Trophoblast cell (in vitro differentiated cells and primary cell): Measurements from ENCODE around the gene RCBTB2.
A peak's percentile ranks its signal among the peaks of the same experiment; 100 is the strongest.

ENCODE experiments used
- DNase-seq, 2 donors: peaks; one replicate each; pipeline ENCODE4 v3.0.0-alpha.2; 2016
- H2AFZ ChIP-seq: 2 replicates; pipeline ENCODE4 v1.6.1; 2013; ENCODE audit warnings: low read length, moderate library complexity, mild to moderate bottlenecking; ENCODE audit not compliant: insufficient read depth, poor library complexity
- H2AK5ac ChIP-seq: 2 replicates; pipeline ENCODE4 v1.6.1; 2013; ENCODE audit warnings: mild to moderate bottlenecking, low read length
- H2BK120ac ChIP-seq: 2 replicates; pipeline ENCODE4 v1.6.1; 2013; ENCODE audit warnings: low read length, mild to moderate bottlenecking, moderate library complexity; ENCODE audit not compliant: insufficient read depth, poor library complexity
- H2BK12ac ChIP-seq: 2 replicates; pipeline ENCODE4 v1.6.1; 2013; ENCODE audit warnings: mild to moderate bottlenecking, low read length, moderate library complexity
- H2BK5ac ChIP-seq: 2 replicates; pipeline ENCODE4 v1.6.1; 2013; ENCODE audit warnings: low read length, low read depth, moderate library complexity, mild to moderate bottlenecking; ENCODE audit not compliant: poor library complexity
- H3K14ac ChIP-seq: 2 replicates; pipeline ENCODE4 v1.6.1; 2013; ENCODE audit warnings: mild to moderate bottlenecking, low read length
- H3K18ac ChIP-seq: 2 replicates; pipeline ENCODE4 v1.6.1; 2013; ENCODE audit warnings: mild to moderate bottlenecking, low read length
- H3K23ac ChIP-seq: 2 replicates; pipeline ENCODE4 v1.6.1; 2013; ENCODE audit warnings: low read length
- H3K27ac ChIP-seq: 2 replicates; pipeline ENCODE4 v1.5.1; 2013; ENCODE audit warnings: low read depth, mild to moderate bottlenecking, inconsistent platforms, low read length, moderate library complexity
- H3K27me3 ChIP-seq: 2 replicates; pipeline ENCODE4 v1.6.1; 2013; ENCODE audit warnings: inconsistent platforms, mild to moderate bottlenecking, low read length, moderate library complexity; ENCODE audit not compliant: insufficient read depth
- H3K36me3 ChIP-seq, 2 experiments: 1 replicate in 1 of 2; 2 replicates in 1 of 2; pipeline ENCODE4 v1.6.1; 2013; ENCODE audit warnings: low read length in 2 of 2, mild to moderate bottlenecking in 2 of 2, moderate library complexity in 1 of 2; ENCODE audit not compliant: insufficient read depth in 2 of 2, control insufficient read depth in 1 of 2
- H3K4ac ChIP-seq: 2 replicates; pipeline ENCODE4 v1.6.1; 2013; ENCODE audit warnings: low read depth, mild to moderate bottlenecking, low read length, moderate library complexity
- H3K4me1 ChIP-seq, 2 experiments: 1 replicate in 1 of 2; 2 replicates in 1 of 2; pipeline ENCODE4 v1.6.1; 2013; ENCODE audit warnings: low read length in 2 of 2, mild to moderate bottlenecking in 2 of 2, moderate library complexity in 1 of 2; ENCODE audit not compliant: insufficient read depth in 2 of 2, control insufficient read depth in 1 of 2
- H3K4me2 ChIP-seq: 2 replicates; pipeline ENCODE4 v1.6.1; 2013; ENCODE audit warnings: inconsistent platforms, mild to moderate bottlenecking, low read length, moderate library complexity
- H3K4me3 ChIP-seq: 2 replicates; pipeline ENCODE4 v1.5.1; 2013; ENCODE audit warnings: mild to moderate bottlenecking, low read depth, low read length, inconsistent platforms
- H3K79me1 ChIP-seq: one replicate; pipeline ENCODE4 v1.6.1; 2013; ENCODE audit warnings: low read length
- H3K79me2 ChIP-seq: 2 replicates; pipeline ENCODE4 v1.6.1; 2013; ENCODE audit warnings: low read length, mild to moderate bottlenecking; ENCODE audit not compliant: control insufficient read depth, insufficient read depth, poor library complexity
- H3K9ac ChIP-seq: 2 replicates; pipeline ENCODE4 v1.6.1; 2013; ENCODE audit warnings: mild to moderate bottlenecking, low read length
- H3K9me3 ChIP-seq: 2 replicates; pipeline ENCODE4 v1.6.1; 2013; ENCODE audit warnings: low read depth, mild to moderate bottlenecking, control low read depth, inconsistent platforms, low read length; ENCODE audit not compliant: insufficient read depth
- H4K12ac ChIP-seq: 2 replicates; pipeline ENCODE4 v1.6.1; 2013; ENCODE audit warnings: low read depth, mild to moderate bottlenecking, low read length, moderate library complexity
- H4K8ac ChIP-seq: 2 replicates; pipeline ENCODE4 v1.6.1; 2013; ENCODE audit warnings: low read depth, mild to moderate bottlenecking, low read length, moderate library complexity
- H4K91ac ChIP-seq: one replicate; pipeline ENCODE4 v1.6.1; 2013; ENCODE audit warnings: low read depth, mild to moderate bottlenecking, low read length, moderate library complexity
- WGBS: extraction: QIAGEN DNeasy Blood & Tissue Kit; methylation state at CpG from one replicate; pipeline ENCODE4 v1.1.7; 2013; ENCODE audit warnings: missing lambda C conversion rate; ENCODE audit not compliant: insufficient read length, insufficient coverage; ENCODE audit errors: extremely low coverage; 5-methylcytosine and 5-hydroxymethylcytosine counted together

The RCBTB2 gene

GRCh38 chr13:48526286-48526685 lies 6.6 kb downstream of the RCBTB2 start:
- no peaks in the 10 kb centered on the region for H3K79me2 ChIP-seq
- no peak overlapping the region for H3K4me2 ChIP-seq
- DNase-seq: no peak
- no peak overlapping the region for H4K91ac ChIP-seq
- H3K18ac ChIP-seq: no peak overlapping the region
- H3K79me1 ChIP-seq: no peaks in the 10 kb centered on the region
- no peak overlapping the region for H3K23ac ChIP-seq
- H2BK12ac ChIP-seq: no peak overlapping the region
- no peaks in the 10 kb centered on the region for H3K9me3 ChIP-seq
- WGBS: no CpG with 5 or more reads among the region's 10 CpGs
- H4K8ac ChIP-seq: no peak overlapping the region
- no peak overlapping the region for H2AFZ ChIP-seq
- no peak overlapping the region for H3K27ac ChIP-seq
- H3K4me3 ChIP-seq: no peak overlapping the region
- no peaks in the 10 kb centered on the region for H3K36me3 ChIP-seq
- no peak overlapping the region for H3K14ac ChIP-seq
- no peak overlapping the region for H4K12ac ChIP-seq
- H3K4me1 ChIP-seq: no peaks in the 10 kb centered on the region
- no peak overlapping the region for H3K9ac ChIP-seq
- H3K27me3 ChIP-seq: no peaks in the 10 kb centered on the region
- no peak overlapping the region for H2BK120ac ChIP-seq
- no peak overlapping the region for H2BK5ac ChIP-seq
- H3K4ac ChIP-seq: no peak overlapping the region
- no peak overlapping the region for H2AK5ac ChIP-seq

- no peaks in the 10 kb centered on the region for H3K36me3 ChIP-seq
- no peak overlapping the region for H3K9ac ChIP-seq
- no peak overlapping the region for H4K8ac ChIP-seq
- no peak overlapping the region for H2BK5ac ChIP-seq
- no peak overlapping the region for H3K4me3 ChIP-seq
- no peaks in the 10 kb centered on the region for H3K27me3 ChIP-seq
- no peak overlapping the region for H2BK120ac ChIP-seq
- H3K79me1 ChIP-seq: no peaks in the 10 kb centered on the region
- no peaks in the 10 kb centered on the region for H3K79me2 ChIP-seq
- H3K14ac ChIP-seq: no peak overlapping the region
- WGBS: no CpG with 5 or more reads among the region's 1 CpG
- H3K4me2 ChIP-seq: no peak overlapping the region
- DNase-seq: no peak
- H2AFZ ChIP-seq: no peak overlapping the region
- no peak overlapping the region for H3K27ac ChIP-seq
- no peak overlapping the region for H4K12ac ChIP-seq
- H3K23ac ChIP-seq: no peak overlapping the region
- no peak overlapping the region for H2BK12ac ChIP-seq
- no peak overlapping the region for H3K4ac ChIP-seq
- H3K18ac ChIP-seq: no peak overlapping the region
- H3K9me3 ChIP-seq: no peaks in the 10 kb centered on the region
- H3K4me1 ChIP-seq: no peaks in the 10 kb centered on the region
- H4K91ac ChIP-seq: no peak overlapping the region
- H2AK5ac ChIP-seq: no peak overlapping the region
These were observed 14.8 kb downstream of the RCBTB2 start for GRCh38 chr13:48518083-48518482.

- Histone ChIP-seq H3K4me3 (no peak overlapping the region), H3K23ac (no peak overlapping the region), H3K4ac (no peak overlapping the region), H3K79me1 (no peaks in the 10 kb centered on the region), H3K18ac (no peak overlapping the region), H2AFZ (no peak overlapping the region), H3K14ac (no peak overlapping the region), H2AK5ac (no peak overlapping the region), H3K79me2 (no peaks in the 10 kb centered on the region), H2BK12ac (no peak overlapping the region), H3K36me3 (no peaks in the 10 kb centered on the region), H3K9me3 (no peaks in the 10 kb centered on the region), H4K12ac (no peak overlapping the region), H3K27ac (no peak overlapping the region), H3K4me2 (no peak overlapping the region), H3K4me1 (no peaks in the 10 kb centered on the region), H3K27me3 (no peaks in the 10 kb centered on the region), H4K91ac (no peak overlapping the region), H2BK120ac (no peak overlapping the region), H2BK5ac (no peak overlapping the region), H3K9ac (no peak overlapping the region), H4K8ac (no peak overlapping the region)
- WGBS: no CpG with 5 or more reads among the region's 6 CpGs
- no peak for DNase-seq
These were observed 17.1 kb downstream of the RCBTB2 start for GRCh38 chr13:48515732-48516131.

- no peaks in the 10 kb centered on the region for H3K79me1 ChIP-seq
- H3K14ac ChIP-seq: no peak overlapping the region
- H3K4me2 ChIP-seq: no peak overlapping the region
- H3K79me2 ChIP-seq: no peaks in the 10 kb centered on the region
- H2BK5ac ChIP-seq: no peak overlapping the region
- no peak overlapping the region for H4K91ac ChIP-seq
- H4K8ac ChIP-seq: no peak overlapping the region
- no peak overlapping the region for H2AK5ac ChIP-seq
- no peak overlapping the region for H4K12ac ChIP-seq
- H3K27me3 ChIP-seq: no peaks in the 10 kb centered on the region
- WGBS: no CpG with 5 or more reads among the region's 4 CpGs
- no peaks in the 10 kb centered on the region for H3K9me3 ChIP-seq
- H3K4ac ChIP-seq: no peak overlapping the region
- H2BK12ac ChIP-seq: no peak overlapping the region
- no peak overlapping the region for H2BK120ac ChIP-seq
- H3K18ac ChIP-seq: no peak overlapping the region
- H2AFZ ChIP-seq: no peak overlapping the region
- H3K23ac ChIP-seq: no peak overlapping the region
- H3K4me1 ChIP-seq: no peaks in the 10 kb centered on the region
- no peak overlapping the region for H3K27ac ChIP-seq
- H3K4me3 ChIP-seq: no peak overlapping the region
- H3K9ac ChIP-seq: no peak overlapping the region
- H3K36me3 ChIP-seq: no peaks in the 10 kb centered on the region
- DNase-seq: peak; percentile 55 to 86
These were observed 18.1 kb downstream of the RCBTB2 start for GRCh38 chr13:48514793-48515192.
